Measurements from ENCODE around the gene GHR.
A peak's percentile ranks its signal among the peaks of the same experiment; 100 is the strongest.
"Not testable (repeated sequence)": the region's sequence is repeated elsewhere in the genome, so short reads cannot be mapped to it uniquely, and the experiment has no call there.

The GHR gene

GRCh38 chr5:42721484-42721883 is 298.2 kb downstream of the GHR start:
- no peak overlapping the region for H3K4me3 ChIP-seq (ENCODE audit: insufficient read length, low read depth)
- H3K9me3 ChIP-seq (ENCODE audit: insufficient read depth, low read length): no peaks in the 10 kb centered on the region
- TF ChIP-seq SUZ12 (IDR thresholded peaks at IDR 0.05; ENCODE audit: extremely low read depth, insufficient read depth, insufficient read length) (no peak), YY1 (IDR thresholded peaks at IDR 0.05; ENCODE audit: insufficient read depth, insufficient read length) (no peak), ZNF274 (IDR thresholded peaks at IDR 0.05; ENCODE audit: low read depth, low read length) (no peak)
- H3K9ac ChIP-seq (ENCODE audit: insufficient read length, low read depth): no peak overlapping the region
- no peaks in the 10 kb centered on the region for H3K36me3 ChIP-seq (ENCODE audit: insufficient read depth, insufficient read length, low read length)
- no peaks in the 10 kb centered on the region for H3K27me3 ChIP-seq (ENCODE audit: insufficient read depth, insufficient read length)
- H3K4me1 ChIP-seq (ENCODE audit: insufficient read depth, insufficient read length): no peaks in the 10 kb centered on the region
- DNase-seq (ENCODE audit: low read depth, low spot score): no peak

DNA sequence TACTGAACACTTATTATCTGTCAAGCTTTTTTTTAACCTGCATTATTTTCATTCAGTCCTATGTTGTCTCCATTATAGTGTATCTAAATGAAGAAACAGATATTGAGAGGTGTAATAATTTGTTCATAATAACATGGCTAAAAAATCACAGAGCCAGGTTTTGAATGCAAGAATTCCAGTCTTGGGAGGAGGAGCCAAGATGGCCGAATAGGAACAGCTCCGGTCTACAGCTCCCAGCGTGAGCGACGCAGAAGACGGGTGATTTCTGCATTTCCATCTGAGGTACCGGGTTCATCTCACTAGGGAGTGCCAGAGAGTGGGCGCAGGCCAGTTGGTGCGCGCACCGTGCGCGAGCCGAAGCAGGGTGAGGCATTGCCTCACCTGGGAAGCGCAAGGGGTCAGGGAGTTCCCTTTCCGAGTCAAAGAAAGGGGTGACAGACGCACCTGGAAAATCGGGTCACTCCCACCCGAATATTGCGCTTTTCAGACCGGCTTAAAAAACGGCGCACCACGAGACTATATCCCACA is 311.4 kb downstream of the GHR start:
- not testable (repeated sequence) for DNase-seq (ENCODE audit: low read depth, low spot score); H3K4me3 ChIP-seq (ENCODE audit: insufficient read length, low read depth); H3K4me1 ChIP-seq (ENCODE audit: insufficient read depth, insufficient read length); H3K9me3 ChIP-seq (ENCODE audit: insufficient read depth, low read length); H3K27me3 ChIP-seq (ENCODE audit: insufficient read depth, insufficient read length); H3K36me3 ChIP-seq (ENCODE audit: insufficient read depth, insufficient read length, low read length); H3K9ac ChIP-seq (ENCODE audit: insufficient read length, low read depth)

- no peak for DNase-seq (ENCODE audit: low read depth, low spot score)
- no peak overlapping the region for H3K4me3 ChIP-seq (ENCODE audit: insufficient read length, low read depth)
- no peaks in the 10 kb centered on the region for H3K27me3 ChIP-seq (ENCODE audit: insufficient read depth, insufficient read length)
- H3K9me3 ChIP-seq (ENCODE audit: insufficient read depth, low read length): no peaks in the 10 kb centered on the region
- no peak for TF ChIP-seq ZNF274 (IDR thresholded peaks at IDR 0.05; ENCODE audit: low read depth, low read length)
- TF ChIP-seq SUZ12 (IDR thresholded peaks at IDR 0.05; ENCODE audit: extremely low read depth, insufficient read depth, insufficient read length): no peak
- no peak for TF ChIP-seq YY1 (IDR thresholded peaks at IDR 0.05; ENCODE audit: insufficient read depth, insufficient read length)
- H3K36me3 ChIP-seq (ENCODE audit: insufficient read depth, insufficient read length, low read length): no peaks in the 10 kb centered on the region
- H3K9ac ChIP-seq (ENCODE audit: insufficient read length, low read depth): no peak overlapping the region
- no peaks in the 10 kb centered on the region for H3K4me1 ChIP-seq (ENCODE audit: insufficient read depth, insufficient read length)
Observed at GRCh38 chr5:42740920-42741319, 317.7 kb downstream of the GHR start.

DNA sequence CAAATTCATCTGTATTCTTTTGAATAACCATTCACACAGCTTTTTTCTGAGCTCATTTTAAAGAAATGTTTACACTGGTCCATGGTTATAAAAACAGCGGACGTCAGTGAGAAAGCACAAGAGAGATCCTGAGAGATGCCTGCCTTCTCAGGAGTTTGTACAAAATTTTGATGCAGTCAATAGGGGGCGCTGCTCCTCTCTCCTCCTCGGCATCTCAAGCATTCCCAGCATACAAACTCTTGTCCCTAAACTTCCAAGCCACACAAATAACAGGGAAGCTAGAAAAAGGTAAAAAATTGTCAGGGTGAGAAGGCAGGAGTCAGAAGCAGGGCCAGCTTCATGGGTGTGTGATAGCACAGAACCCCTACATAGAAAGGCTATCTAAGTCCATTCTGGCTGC is 322.2 kb downstream of the GHR start:
- DNase-seq (ENCODE audit: low read depth, low spot score): peak; percentile 20
- TF ChIP-seq SUZ12 (IDR thresholded peaks at IDR 0.05; ENCODE audit: extremely low read depth, insufficient read depth, insufficient read length) (no peak), YY1 (IDR thresholded peaks at IDR 0.05; ENCODE audit: insufficient read depth, insufficient read length) (no peak), ZNF274 (IDR thresholded peaks at IDR 0.05; ENCODE audit: low read depth, low read length) (no peak)
- no peak overlapping the region for H3K9ac ChIP-seq (ENCODE audit: insufficient read length, low read depth)

DNA sequence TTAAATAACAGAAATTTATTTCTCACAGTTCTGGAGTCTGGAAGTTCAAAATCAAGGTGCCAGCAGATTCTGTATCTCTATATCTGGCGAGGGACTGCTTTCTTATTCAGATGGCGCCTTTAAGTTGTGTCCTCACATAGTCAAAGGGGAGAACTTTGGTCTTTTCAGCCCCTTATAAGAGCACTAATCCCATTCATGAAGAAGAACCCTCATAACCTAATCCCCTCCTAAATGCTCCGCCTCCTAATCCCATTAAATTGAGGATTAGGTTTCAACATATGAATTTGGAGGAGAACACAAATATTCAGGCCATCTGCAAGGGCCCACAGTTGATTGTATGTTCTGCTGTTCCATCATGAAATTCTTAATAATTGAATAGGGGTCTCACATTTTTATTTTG is 322.6 kb downstream of the GHR start:
- H3K9ac ChIP-seq (ENCODE audit: insufficient read length, low read depth): no peak overlapping the region
- H3K27me3 ChIP-seq (ENCODE audit: insufficient read depth, insufficient read length): no peaks in the 10 kb centered on the region
- H3K9me3 ChIP-seq (ENCODE audit: insufficient read depth, low read length): no peaks in the 10 kb centered on the region
- H3K4me3 ChIP-seq (ENCODE audit: insufficient read length, low read depth): no peak overlapping the region
- TF ChIP-seq ZNF274 (IDR thresholded peaks at IDR 0.05; ENCODE audit: low read depth, low read length) (no peak), SUZ12 (IDR thresholded peaks at IDR 0.05; ENCODE audit: extremely low read depth, insufficient read depth, insufficient read length) (no peak), YY1 (IDR thresholded peaks at IDR 0.05; ENCODE audit: insufficient read depth, insufficient read length) (no peak)
- H3K36me3 ChIP-seq (ENCODE audit: insufficient read depth, insufficient read length, low read length): no peaks in the 10 kb centered on the region
- H3K4me1 ChIP-seq (ENCODE audit: insufficient read depth, insufficient read length): no peaks in the 10 kb centered on the region
- DNase-seq (ENCODE audit: low read depth, low spot score): no peak

More for the DNA sequence above, 322.2 kb downstream of the GHR start:
- Histone ChIP-seq H3K4me3 (ENCODE audit: insufficient read length, low read depth) (no peak overlapping the region), H3K9me3 (ENCODE audit: insufficient read depth, low read length) (no peaks in the 10 kb centered on the region), H3K4me1 (ENCODE audit: insufficient read depth, insufficient read length) (no peaks in the 10 kb centered on the region), H3K27me3 (ENCODE audit: insufficient read depth, insufficient read length) (no peaks in the 10 kb centered on the region), H3K36me3 (ENCODE audit: insufficient read depth, insufficient read length, low read length) (no peaks in the 10 kb centered on the region)

GRCh38 chr5:42749020-42749419 is 325.8 kb downstream of the GHR start:
- H3K36me3 ChIP-seq (ENCODE audit: insufficient read depth, insufficient read length, low read length): no peaks in the 10 kb centered on the region
- no peaks in the 10 kb centered on the region for H3K4me1 ChIP-seq (ENCODE audit: insufficient read depth, insufficient read length)
- TF ChIP-seq YY1 (IDR thresholded peaks at IDR 0.05; ENCODE audit: insufficient read depth, insufficient read length) (no peak), ZNF274 (IDR thresholded peaks at IDR 0.05; ENCODE audit: low read depth, low read length) (no peak), SUZ12 (IDR thresholded peaks at IDR 0.05; ENCODE audit: extremely low read depth, insufficient read depth, insufficient read length) (no peak)
- no peak overlapping the region for H3K4me3 ChIP-seq (ENCODE audit: insufficient read length, low read depth)
- DNase-seq (ENCODE audit: low read depth, low spot score): no peak
- H3K9me3 ChIP-seq (ENCODE audit: insufficient read depth, low read length): no peaks in the 10 kb centered on the region
- no peaks in the 10 kb centered on the region for H3K27me3 ChIP-seq (ENCODE audit: insufficient read depth, insufficient read length)
- no peak overlapping the region for H3K9ac ChIP-seq (ENCODE audit: insufficient read length, low read depth)

DNA sequence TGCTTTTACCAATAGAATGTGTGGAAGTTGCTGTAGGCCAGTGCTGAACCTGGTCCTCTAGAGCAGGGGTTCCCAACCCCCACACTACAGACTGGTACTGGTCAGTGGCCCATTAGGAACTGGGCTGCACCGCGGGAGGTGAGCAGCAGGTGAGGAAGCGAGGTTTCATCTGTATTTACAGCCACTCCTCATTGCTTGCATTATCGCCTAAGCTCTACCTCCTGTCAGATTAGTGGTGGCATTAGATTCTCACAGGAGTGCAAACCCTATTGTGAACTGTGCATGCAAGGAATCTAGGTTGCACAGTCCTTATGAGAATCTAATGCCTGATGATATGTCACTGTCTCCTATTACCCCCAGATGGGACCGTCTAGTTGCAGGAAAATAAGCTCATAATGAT is 327.3 kb downstream of the GHR start:
- DNase-seq (ENCODE audit: low read depth, low spot score): no peak
- H3K9ac ChIP-seq (ENCODE audit: insufficient read length, low read depth): no peak overlapping the region
- no peaks in the 10 kb centered on the region for H3K36me3 ChIP-seq (ENCODE audit: insufficient read depth, insufficient read length, low read length)
- H3K9me3 ChIP-seq (ENCODE audit: insufficient read depth, low read length): no peaks in the 10 kb centered on the region
- no peaks in the 10 kb centered on the region for H3K4me1 ChIP-seq (ENCODE audit: insufficient read depth, insufficient read length)
- H3K4me3 ChIP-seq (ENCODE audit: insufficient read length, low read depth): no peak overlapping the region
- H3K27me3 ChIP-seq (ENCODE audit: insufficient read depth, insufficient read length): no peaks in the 10 kb centered on the region
- TF ChIP-seq ZNF274 (IDR thresholded peaks at IDR 0.05; ENCODE audit: low read depth, low read length): no peak
- TF ChIP-seq SUZ12 (IDR thresholded peaks at IDR 0.05; ENCODE audit: extremely low read depth, insufficient read depth, insufficient read length): no peak
- no peak for TF ChIP-seq YY1 (IDR thresholded peaks at IDR 0.05; ENCODE audit: insufficient read depth, insufficient read length)

- no peaks in the 10 kb centered on the region for H3K9me3 ChIP-seq (ENCODE audit: insufficient read depth, low read length)
- H3K36me3 ChIP-seq (ENCODE audit: insufficient read depth, insufficient read length, low read length): no peaks in the 10 kb centered on the region
- TF ChIP-seq YY1 (IDR thresholded peaks at IDR 0.05; ENCODE audit: insufficient read depth, insufficient read length) (no peak), SUZ12 (IDR thresholded peaks at IDR 0.05; ENCODE audit: extremely low read depth, insufficient read depth, insufficient read length) (no peak), ZNF274 (IDR thresholded peaks at IDR 0.05; ENCODE audit: low read depth, low read length) (no peak)
- DNase-seq (ENCODE audit: low read depth, low spot score): no peak
- H3K9ac ChIP-seq (ENCODE audit: insufficient read length, low read depth): no peak overlapping the region
- H3K4me3 ChIP-seq (ENCODE audit: insufficient read length, low read depth): no peak overlapping the region
- no peaks in the 10 kb centered on the region for H3K27me3 ChIP-seq (ENCODE audit: insufficient read depth, insufficient read length)
- H3K4me1 ChIP-seq (ENCODE audit: insufficient read depth, insufficient read length): no peaks in the 10 kb centered on the region
Observed at GRCh38 chr5:42751044-42751443, 327.8 kb downstream of the GHR start.

Measured in NT2/D1 (cell line).